Retina (tissue), 1 donor: Measurements from ENCODE around the gene SRRD.

ENCODE experiments used
- DNase-seq: peaks from one replicate; pipeline ENCODE4 v3.0.0-alpha.2; 2016

The SRRD gene

GRCh38 chr22:26453812-26454500, 29.7 kb upstream of the SRRD start:
- no peak for DNase-seq

- DNase-seq = no peak
Observed at GRCh38 chr22:26457661-26458272, 25.9 kb upstream of the SRRD start.

- DNase-seq = no peak
Observed at GRCh38 chr22:26460202-26460601, 23.5 kb upstream of the SRRD start.

GRCh38 chr22:26461188-26461810, 22.4 kb upstream of the SRRD start:
- peak; percentile 80 for DNase-seq

- no peak for DNase-seq
Observed at GRCh38 chr22:26462051-26462450, 21.6 kb upstream of the SRRD start.

GRCh38 chr22:26462641-26463040, 21.0 kb upstream of the SRRD start:
- DNase-seq = no peak

GRCh38 chr22:26463101-26463661, 20.5 kb upstream of the SRRD start:
- DNase-seq = peak; percentile 87

GRCh38 chr22:26463688-26464087, 20.0 kb upstream of the SRRD start:
- DNase-seq = peak; percentile 30

GRCh38 chr22:26464312-26464711, 19.4 kb upstream of the SRRD start:
- no peak for DNase-seq

GRCh38 chr22:26466196-26466595, 17.5 kb upstream of the SRRD start:
- DNase-seq = no peak

- no peak for DNase-seq
Observed at GRCh38 chr22:26470807-26471206, 12.9 kb upstream of the SRRD start.

- DNase-seq = no peak
Observed at GRCh38 chr22:26471522-26471921, 12.2 kb upstream of the SRRD start.

- no peak for DNase-seq
Observed at GRCh38 chr22:26474682-26475081, 9.0 kb upstream of the SRRD start.

GRCh38 chr22:26476705-26477340, 6.9 kb upstream of the SRRD start:
- DNase-seq = no peak

- no peak for DNase-seq
Observed at GRCh38 chr22:26477341-26477731, 6.3 kb upstream of the SRRD start.

GRCh38 chr22:26479043-26479791, 4.5 kb upstream of the SRRD start:
- no peak for DNase-seq

GRCh38 chr22:26479792-26480610, 3.7 kb upstream of the SRRD start:
- DNase-seq = no peak

GRCh38 chr22:26480611-26480932, 3.1 kb upstream of the SRRD start:
- DNase-seq = no peak

GRCh38 chr22:26481112-26481693, 2.5 kb upstream of the SRRD start:
- no peak for DNase-seq

GRCh38 chr22:26481694-26482093, 2.0 kb upstream of the SRRD start:
- no peak for DNase-seq

GRCh38 chr22:26482161-26482560, 1.5 kb upstream of the SRRD start:
- no peak for DNase-seq

- no peak for DNase-seq
Observed at GRCh38 chr22:26483043-26483438, 636 bp upstream of the SRRD start.
